K562 (cell line): ENCODE data around the gene UBXN1. TPM values are rescaled to one million over a fixed set of nuclear protein-coding genes. Genes with fewer than 3 reads are reported as not detected.

Experiments used
- BCL6 ChIP-seq: fragments of 250-450 bp; sonication (Bioruptor Pico); IDR thresholded peaks from 2 replicates; pipeline ENCODE4 v1.4.0; 2020
- DMBX1 ChIP-seq: fragments of 250-450 bp; sonication (Bioruptor Pico); IDR thresholded peaks from 2 replicates; pipeline ENCODE4 v1.8.0; 2022; ENCODE audit warnings: inconsistent platforms, mild to moderate bottlenecking, moderate library complexity, borderline replicate concordance
- ELF1 ChIP-seq: fragments of 200-800 bp; sonication (Bioruptor generic); IDR thresholded peaks from 2 replicates; pipeline ENCODE4 v1.6.1; 2016; ENCODE audit warnings: missing genetic modification characterization, missing compliant biosample characterization
- NFYB ChIP-seq: IDR thresholded peaks from 2 replicates; pipeline ENCODE4 v1.6.1; 2011; ENCODE audit warnings: mild to moderate bottlenecking, moderate library complexity; ENCODE audit not compliant: insufficient read length; ENCODE audit errors: extremely low read depth
- TSC22D4 ChIP-seq: fragments of 450-650 bp; IDR thresholded peaks from 2 replicates; pipeline ENCODE4 v1.6.1; 2016; ENCODE audit warnings: missing genetic modification characterization, missing biosample characterization, control low read depth
- YY1 ChIP-seq, 3 experiments: IDR thresholded peaks; 2 replicates each; pipeline ENCODE4 v1.6.1; 2011; ENCODE audit warnings: low read length in 2 of 3, mild to moderate bottlenecking in 2 of 3, moderate library complexity in 2 of 3, borderline replicate concordance in 1 of 3, control low read depth in 1 of 3, low read depth in 1 of 3; ENCODE audit not compliant: insufficient read depth in 3 of 3, insufficient replicate concordance in 2 of 3, control insufficient read depth in 1 of 3, insufficient read length in 1 of 3; ENCODE audit errors: extremely low read depth in 1 of 3
- ZKSCAN8 ChIP-seq: fragments of 200-800 bp; sonication (Bioruptor generic); IDR thresholded peaks from 2 replicates; pipeline ENCODE4 v1.6.1; 2016; ENCODE audit warnings: missing genetic modification characterization, missing compliant biosample characterization
- ZNF174 ChIP-seq: fragments of 250-450 bp; sonication (Bioruptor Pico); IDR thresholded peaks from 2 replicates; pipeline ENCODE4 v1.4.0; 2020; ENCODE audit warnings: mild to moderate bottlenecking
- ZNF764 ChIP-seq: fragments of 250-450 bp; sonication (Bioruptor Pico); IDR thresholded peaks from 2 replicates; pipeline ENCODE4 v1.4.0; 2020; ENCODE audit warnings: low read depth, mild to moderate bottlenecking, moderate library complexity
- polyA plus RNA-seq, 8 experiments: library from polyadenylated mRNA; depleted of rRNA in 4 of 8; stranded (reverse) in 5 of 8; unstranded in 3 of 8; fragments of >200 nt; fragmentation: Nextera tagmentation in 2 of 8; fragmentation: Illumina TruSeq in 1 of 8; extraction: Ambion mirVana in 2 of 8; extraction: Trizol in 1 of 8; gene quantifications; 2 replicates each; pipeline versions ENCODE4 v1.2.1 to v1.2.3, GENCODE V29; 2011 to 2014; ENCODE audit warnings: inconsistent platforms in 1 of 8, missing spikeins in 1 of 8
- total RNA-seq, 7 experiments: library from RNA; depleted of rRNA in 6 of 7; stranded (reverse); fragments of >200 nt in 6 of 7; fragmentation: Illumina TruSeq in 2 of 7; extraction: Trizol in 2 of 7; gene quantifications; 2 replicates each; pipeline versions ENCODE4 v1.2.1 to v1.2.3, GENCODE V29; 2011 to 2021; ENCODE audit warnings: low replicate concordance in 1 of 7
- TF ChIP-seq, protein P1 (sequence below): sonication (generic); formaldehyde crosslinking; IDR thresholded peaks from 2 replicates; pipeline ENCODE4 v1.8.0; 2022; ENCODE audit warnings: mild to moderate bottlenecking, missing genetic modification reagents
- TF ChIP-seq, protein P2 (sequence below): sonication (generic); formaldehyde crosslinking; IDR thresholded peaks from 2 replicates; pipeline ENCODE4 v1.8.0; 2023; ENCODE audit warnings: mild to moderate bottlenecking, missing genetic modification reagents
- TF ChIP-seq, protein P3 (sequence below), 2 experiments: fragments of 450-650 bp in 1 of 2; sonication (generic) in 1 of 2; formaldehyde crosslinking in 1 of 2; IDR thresholded peaks in 1 of 2; conservative IDR thresholded peaks in 1 of 2; 2 replicates each; pipeline versions ENCODE4 v1.6.1 to v1.8.1; 2016 to 2023; ENCODE audit warnings: mild to moderate bottlenecking in 2 of 2, moderate library complexity in 2 of 2, inconsistent platforms in 1 of 2, missing genetic modification reagents in 1 of 2
- TF ChIP-seq, protein P4 (sequence below): fragments of 250-450 bp; sonication (Bioruptor Pico); IDR thresholded peaks from 2 replicates; pipeline ENCODE4 v1.4.0; 2020; ENCODE audit warnings: mild to moderate bottlenecking
- TF ChIP-seq, protein P5 (sequence below): fragments of 250-450 bp; sonication (Bioruptor Pico); IDR thresholded peaks from 2 replicates; pipeline ENCODE4 v1.5.0; 2020; ENCODE audit warnings: mild to moderate bottlenecking
- TF ChIP-seq, protein P6 (sequence below): fragments of 250-450 bp; sonication (Bioruptor Pico); IDR thresholded peaks from 2 replicates; pipeline ENCODE4 v1.5.0; 2021

Gene UBXN1
- total and polyA plus RNA-seq, 9 of the 15 experiments (the other 6 are each of a cell fraction or from before 2014, with no cell fraction given): 4.8 to 263 (median 99.7) TPM

DNA sequence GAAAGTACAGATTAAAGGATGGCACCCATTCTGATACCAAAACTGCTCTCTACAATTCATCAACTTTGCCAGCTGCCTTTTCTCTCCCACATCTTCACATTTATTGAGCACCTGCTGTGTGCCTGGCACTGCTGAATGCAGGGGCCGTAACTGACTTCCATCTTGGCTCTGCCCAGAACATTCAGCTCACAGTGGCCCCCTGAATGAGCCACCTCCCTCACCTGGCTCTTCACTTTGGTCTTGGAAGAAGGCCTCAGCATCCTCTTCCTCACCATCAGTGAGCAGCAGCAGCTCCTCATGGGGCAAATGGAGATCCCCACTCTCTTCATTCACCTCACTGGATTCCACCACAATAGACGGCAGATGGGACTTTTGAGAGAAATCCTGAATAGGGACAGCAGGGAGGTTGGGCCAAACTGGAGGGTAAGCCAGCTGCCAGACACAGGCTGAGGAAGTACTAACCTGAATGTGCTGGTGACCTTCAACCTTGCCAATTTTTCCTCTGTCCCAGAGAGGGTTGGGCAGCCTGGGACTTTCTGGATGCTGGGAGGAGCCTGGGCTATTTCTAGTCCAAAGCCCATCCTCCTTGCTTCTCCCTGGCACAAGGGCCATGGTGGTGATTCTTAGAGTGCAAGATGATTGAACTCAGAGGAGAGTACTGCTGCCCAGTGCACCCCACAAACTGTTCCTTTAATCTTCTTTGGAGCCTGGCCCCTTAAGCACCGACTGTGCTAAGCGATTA, 9.3 kb downstream of the UBXN1 start (continued):
- TF ChIP-seq, protein P1, sequence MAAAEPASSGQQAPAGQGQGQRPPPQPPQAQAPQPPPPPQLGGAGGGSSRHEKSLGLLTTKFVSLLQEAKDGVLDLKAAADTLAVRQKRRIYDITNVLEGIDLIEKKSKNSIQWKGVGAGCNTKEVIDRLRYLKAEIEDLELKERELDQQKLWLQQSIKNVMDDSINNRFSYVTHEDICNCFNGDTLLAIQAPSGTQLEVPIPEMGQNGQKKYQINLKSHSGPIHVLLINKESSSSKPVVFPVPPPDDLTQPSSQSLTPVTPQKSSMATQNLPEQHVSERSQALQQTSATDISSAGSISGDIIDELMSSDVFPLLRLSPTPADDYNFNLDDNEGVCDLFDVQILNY: no peak
- TF ChIP-seq, protein P2, sequence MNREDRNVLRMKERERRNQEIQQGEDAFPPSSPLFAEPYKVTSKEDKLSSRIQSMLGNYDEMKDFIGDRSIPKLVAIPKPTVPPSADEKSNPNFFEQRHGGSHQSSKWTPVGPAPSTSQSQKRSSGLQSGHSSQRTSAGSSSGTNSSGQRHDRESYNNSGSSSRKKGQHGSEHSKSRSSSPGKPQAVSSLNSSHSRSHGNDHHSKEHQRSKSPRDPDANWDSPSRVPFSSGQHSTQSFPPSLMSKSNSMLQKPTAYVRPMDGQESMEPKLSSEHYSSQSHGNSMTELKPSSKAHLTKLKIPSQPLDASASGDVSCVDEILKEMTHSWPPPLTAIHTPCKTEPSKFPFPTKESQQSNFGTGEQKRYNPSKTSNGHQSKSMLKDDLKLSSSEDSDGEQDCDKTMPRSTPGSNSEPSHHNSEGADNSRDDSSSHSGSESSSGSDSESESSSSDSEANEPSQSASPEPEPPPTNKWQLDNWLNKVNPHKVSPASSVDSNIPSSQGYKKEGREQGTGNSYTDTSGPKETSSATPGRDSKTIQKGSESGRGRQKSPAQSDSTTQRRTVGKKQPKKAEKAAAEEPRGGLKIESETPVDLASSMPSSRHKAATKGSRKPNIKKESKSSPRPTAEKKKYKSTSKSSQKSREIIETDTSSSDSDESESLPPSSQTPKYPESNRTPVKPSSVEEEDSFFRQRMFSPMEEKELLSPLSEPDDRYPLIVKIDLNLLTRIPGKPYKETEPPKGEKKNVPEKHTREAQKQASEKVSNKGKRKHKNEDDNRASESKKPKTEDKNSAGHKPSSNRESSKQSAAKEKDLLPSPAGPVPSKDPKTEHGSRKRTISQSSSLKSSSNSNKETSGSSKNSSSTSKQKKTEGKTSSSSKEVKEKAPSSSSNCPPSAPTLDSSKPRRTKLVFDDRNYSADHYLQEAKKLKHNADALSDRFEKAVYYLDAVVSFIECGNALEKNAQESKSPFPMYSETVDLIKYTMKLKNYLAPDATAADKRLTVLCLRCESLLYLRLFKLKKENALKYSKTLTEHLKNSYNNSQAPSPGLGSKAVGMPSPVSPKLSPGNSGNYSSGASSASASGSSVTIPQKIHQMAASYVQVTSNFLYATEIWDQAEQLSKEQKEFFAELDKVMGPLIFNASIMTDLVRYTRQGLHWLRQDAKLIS: no peak
- peak in 1 of 3 experiments; percentile 14 for TF ChIP-seq YY1 (IDR thresholded peaks at IDR 0.05; ENCODE audit: borderline replicate concordance in 1 of 3, control insufficient read depth in 1 of 3, extremely low read depth in 1 of 3, insufficient read depth in 3 of 3, insufficient read length in 1 of 3, insufficient replicate concordance in 2 of 3, low read depth in 1 of 3, low read length in 2 of 3)
- TF ChIP-seq BCL6 (CRISPR knock-in tag): no peak
- no peak for TF ChIP-seq TSC22D4 (tag)
- TF ChIP-seq, protein P3, sequence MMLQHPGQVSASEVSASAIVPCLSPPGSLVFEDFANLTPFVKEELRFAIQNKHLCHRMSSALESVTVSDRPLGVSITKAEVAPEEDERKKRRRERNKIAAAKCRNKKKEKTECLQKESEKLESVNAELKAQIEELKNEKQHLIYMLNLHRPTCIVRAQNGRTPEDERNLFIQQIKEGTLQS (IDR thresholded peaks at IDR 0.05): no peak
- TF ChIP-seq, protein P3 (CRISPR knock-in tag; conservative IDR thresholded peaks at IDR 0.05): 0 out of 2 replicates have a peak, but pooled peaks have one; percentile 18
- TF ChIP-seq NFYB: no peak
- TF ChIP-seq, protein P4, sequence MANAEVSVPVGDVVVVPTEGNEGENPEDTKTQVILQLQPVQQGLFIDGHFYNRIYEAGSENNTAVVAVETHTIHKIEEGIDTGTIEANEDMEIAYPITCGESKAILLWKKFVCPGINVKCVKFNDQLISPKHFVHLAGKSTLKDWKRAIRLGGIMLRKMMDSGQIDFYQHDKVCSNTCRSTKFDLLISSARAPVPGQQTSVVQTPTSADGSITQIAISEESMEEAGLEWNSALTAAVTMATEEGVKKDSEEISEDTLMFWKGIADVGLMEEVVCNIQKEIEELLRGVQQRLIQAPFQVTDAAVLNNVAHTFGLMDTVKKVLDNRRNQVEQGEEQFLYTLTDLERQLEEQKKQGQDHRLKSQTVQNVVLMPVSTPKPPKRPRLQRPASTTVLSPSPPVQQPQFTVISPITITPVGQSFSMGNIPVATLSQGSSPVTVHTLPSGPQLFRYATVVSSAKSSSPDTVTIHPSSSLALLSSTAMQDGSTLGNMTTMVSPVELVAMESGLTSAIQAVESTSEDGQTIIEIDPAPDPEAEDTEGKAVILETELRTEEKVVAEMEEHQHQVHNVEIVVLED (CRISPR knock-in tag): no peak
- TF ChIP-seq ZKSCAN8 (CRISPR knock-in tag): peak; percentile 90
- TF ChIP-seq, protein P5, sequence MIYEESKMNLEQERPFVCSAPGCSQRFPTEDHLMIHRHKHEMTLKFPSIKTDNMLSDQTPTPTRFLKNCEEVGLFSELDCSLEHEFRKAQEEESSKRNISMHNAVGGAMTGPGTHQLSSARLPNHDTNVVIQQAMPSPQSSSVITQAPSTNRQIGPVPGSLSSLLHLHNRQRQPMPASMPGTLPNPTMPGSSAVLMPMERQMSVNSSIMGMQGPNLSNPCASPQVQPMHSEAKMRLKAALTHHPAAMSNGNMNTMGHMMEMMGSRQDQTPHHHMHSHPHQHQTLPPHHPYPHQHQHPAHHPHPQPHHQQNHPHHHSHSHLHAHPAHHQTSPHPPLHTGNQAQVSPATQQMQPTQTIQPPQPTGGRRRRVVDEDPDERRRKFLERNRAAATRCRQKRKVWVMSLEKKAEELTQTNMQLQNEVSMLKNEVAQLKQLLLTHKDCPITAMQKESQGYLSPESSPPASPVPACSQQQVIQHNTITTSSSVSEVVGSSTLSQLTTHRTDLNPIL (CRISPR knock-in tag): no peak
- no peak for TF ChIP-seq ELF1
- TF ChIP-seq DMBX1: peak; percentile 15; the same call in 1 of the 2 replicates
- TF ChIP-seq ZNF764 (CRISPR knock-in tag): no peak
- TF ChIP-seq ZNF174 (CRISPR knock-in tag): no peak
- TF ChIP-seq, protein P6, sequence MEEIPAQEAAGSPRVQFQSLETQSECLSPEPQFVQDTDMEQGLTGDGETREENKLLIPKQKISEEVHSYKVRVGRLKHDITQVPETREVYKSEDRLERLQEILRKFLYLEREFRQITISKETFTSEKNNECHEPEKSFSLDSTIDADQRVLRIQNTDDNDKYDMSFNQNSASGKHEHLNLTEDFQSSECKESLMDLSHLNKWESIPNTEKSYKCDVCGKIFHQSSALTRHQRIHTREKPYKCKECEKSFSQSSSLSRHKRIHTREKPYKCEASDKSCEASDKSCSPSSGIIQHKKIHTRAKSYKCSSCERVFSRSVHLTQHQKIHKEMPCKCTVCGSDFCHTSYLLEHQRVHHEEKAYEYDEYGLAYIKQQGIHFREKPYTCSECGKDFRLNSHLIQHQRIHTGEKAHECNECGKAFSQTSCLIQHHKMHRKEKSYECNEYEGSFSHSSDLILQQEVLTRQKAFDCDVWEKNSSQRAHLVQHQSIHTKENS (CRISPR knock-in tag): no peak
